Esophagus (tissue), 2 donors: ENCODE data around the gene TAX1BP3. TPM values are rescaled to one million over a fixed set of nuclear protein-coding genes. Genes with fewer than 3 reads are reported as not detected.

Experiments used
- H3K27ac ChIP-seq, 2 donors: one replicate each; pipeline ENCODE4 v1.5.1; 2013; ENCODE audit warnings: low read depth in 2 of 2, mild to moderate bottlenecking in 2 of 2, inconsistent platforms in 1 of 2, low read length in 1 of 2, moderate library complexity in 1 of 2
- H3K27me3 ChIP-seq, 2 donors: one replicate each; pipeline ENCODE4 v1.6.1; 2013; ENCODE audit warnings: low read length in 2 of 2, control low read depth in 1 of 2, mild to moderate bottlenecking in 1 of 2; ENCODE audit not compliant: insufficient read depth in 2 of 2, control insufficient read depth in 1 of 2
- H3K36me3 ChIP-seq, 2 donors: one replicate each; pipeline ENCODE4 v1.6.1; 2013; ENCODE audit warnings: low read length in 1 of 2; ENCODE audit not compliant: control insufficient read depth in 2 of 2, insufficient read depth in 2 of 2
- H3K4me1 ChIP-seq, 2 donors: one replicate each; pipeline ENCODE4 v1.6.1; 2013; ENCODE audit warnings: low read length in 1 of 2; ENCODE audit not compliant: control insufficient read depth in 2 of 2, insufficient read depth in 2 of 2
- H3K4me3 ChIP-seq, 2 donors: one replicate each; pipeline ENCODE4 v1.5.1; 2013; ENCODE audit warnings: low read length in 2 of 2, mild to moderate bottlenecking in 2 of 2, low read depth in 1 of 2, moderate library complexity in 1 of 2
- H3K9me3 ChIP-seq, 2 donors: one replicate each; pipeline ENCODE4 v1.6.1; 2013; ENCODE audit warnings: mild to moderate bottlenecking in 2 of 2, low read depth in 1 of 2, low read length in 1 of 2, moderate library complexity in 1 of 2; ENCODE audit not compliant: control insufficient read depth in 2 of 2, insufficient read depth in 1 of 2
- WGBS, 2 donors: extraction: QIAGEN DNeasy Blood & Tissue Kit; methylation state at CpG; one replicate each; pipeline ENCODE4 v1.1.7; 2013; 5-methylcytosine and 5-hydroxymethylcytosine counted together
- polyA plus RNA-seq, 2 donors: library from polyadenylated mRNA; stranded (reverse); fragments of 200-250 nt; gene quantifications; one replicate each; pipeline ENCODE4 v1.2.3, GENCODE V29; 2013
- donor health status: healthy with polysubstance abuse.
- donor health status: Bipolar disorder and iron deficiency.

Gene TAX1BP3
- polyA plus RNA-seq, 2 donors, result 158 to 248 TPM

DNA sequence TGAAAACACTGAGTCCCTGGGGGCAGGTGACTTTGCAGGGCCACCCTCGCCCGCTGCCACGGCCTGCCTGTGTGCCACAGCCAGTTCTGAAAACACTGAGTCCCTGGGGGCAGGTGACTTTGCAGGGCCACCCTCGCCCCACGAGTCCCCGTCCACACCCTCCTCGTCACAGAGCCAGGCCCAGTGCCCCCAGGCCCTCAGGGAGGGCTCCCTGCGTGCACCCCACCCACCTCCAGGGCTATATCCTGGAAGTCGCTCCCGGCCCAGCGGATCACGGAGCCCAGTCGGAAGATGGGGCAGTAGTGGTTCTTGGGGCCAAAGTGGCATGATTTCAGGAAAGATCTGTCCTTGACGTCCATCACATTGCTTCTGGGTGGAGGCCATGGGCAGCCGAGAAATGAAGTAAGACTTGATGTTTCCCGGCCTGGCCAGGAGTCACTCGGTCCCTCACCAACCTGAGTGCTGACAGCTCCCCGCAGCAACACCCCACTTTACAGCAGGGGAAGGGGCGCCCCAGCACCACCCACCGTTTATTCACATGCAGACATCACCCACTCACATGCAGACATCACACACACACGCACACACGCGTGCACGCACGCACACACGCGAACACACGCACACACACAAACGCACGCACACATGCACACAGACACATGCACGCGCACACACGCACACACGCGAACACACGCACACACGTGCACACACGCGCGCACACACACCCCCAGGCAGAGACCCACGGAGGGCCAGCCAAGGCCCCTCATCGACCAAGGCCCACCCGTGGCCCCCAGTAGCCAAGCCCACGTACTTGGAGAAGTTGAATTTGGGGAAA, 21.1 kb upstream of the TAX1BP3 start:
- no peaks in the 10 kb centered on the region for H3K9me3 ChIP-seq
- WGBS, 2 donors, result 83% methylated on average over 41 to 44 of the region's 44 CpGs
- no peak overlapping the region for H3K27ac ChIP-seq
- H3K4me1 ChIP-seq, result no peaks in the 10 kb centered on the region
- H3K4me3 ChIP-seq, result no peak overlapping the region
- no peaks in the 10 kb centered on the region for H3K36me3 ChIP-seq
- peaks cover 0 to 5% of the 10 kb centered on the region in 2 donors for H3K27me3 ChIP-seq

DNA sequence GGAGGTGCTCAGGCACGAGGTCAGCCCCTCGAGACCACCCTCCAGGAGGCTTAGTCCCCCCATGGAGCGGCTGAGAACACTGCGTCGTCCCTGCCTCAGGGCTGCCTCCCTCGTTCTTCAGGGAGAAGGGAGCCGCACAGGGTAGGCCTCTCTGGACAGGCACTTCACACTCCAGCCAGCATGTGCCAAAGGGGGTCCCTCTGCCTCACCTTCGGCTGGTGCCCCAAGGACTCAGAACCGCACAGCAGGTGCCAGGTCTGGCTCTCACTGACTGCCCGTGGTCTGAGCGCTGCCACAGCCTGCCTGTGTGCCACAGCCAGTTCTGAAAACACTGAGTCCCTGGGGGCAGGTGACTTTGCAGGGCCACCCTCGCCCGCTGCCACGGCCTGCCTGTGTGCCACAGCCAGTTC, 20.5 kb upstream of the TAX1BP3 start:
- Histone ChIP-seq H3K4me1 (no peaks in the 10 kb centered on the region), H3K4me3 (no peak overlapping the region), H3K27ac (no peak overlapping the region), H3K27me3 (peaks cover 0 to 3% of the 10 kb centered on the region in 2 donors), H3K9me3 (no peaks in the 10 kb centered on the region), H3K36me3 (no peaks in the 10 kb centered on the region)
- WGBS, 2 donors, result 71 to 75% methylated on average over 11 to 14 of the region's 14 CpGs

- 44 to 49% methylated on average over 19 of the region's 19 CpGs for WGBS, 2 donors
- H3K4me1 ChIP-seq, result no peaks in the 10 kb centered on the region
- no peaks in the 10 kb centered on the region for H3K36me3 ChIP-seq
- no peak overlapping the region for H3K27ac ChIP-seq
- no peak overlapping the region for H3K4me3 ChIP-seq
- no peaks in the 10 kb centered on the region for H3K9me3 ChIP-seq
- H3K27me3 ChIP-seq, result peaks cover 0 to 2% of the 10 kb centered on the region in 2 donors
These were observed 19.7 kb upstream of the TAX1BP3 start for GRCh38 chr17:3688027-3688553.

- H3K4me3 ChIP-seq, result no peak overlapping the region
These were observed 16.8 kb upstream of the TAX1BP3 start for GRCh38 chr17:3685174-3685573.

GRCh38 chr17:3683054-3683511, 14.7 kb upstream of the TAX1BP3 start:
- Histone ChIP-seq H3K36me3 (no peaks in the 10 kb centered on the region), H3K4me3 (no peak overlapping the region), H3K27me3 (peaks cover 0 to 2% of the 10 kb centered on the region in 2 donors), H3K4me1 (peaks cover 0 to 5% of the 10 kb centered on the region in 2 donors), H3K27ac (no peak overlapping the region), H3K9me3 (no peaks in the 10 kb centered on the region)
- 29 to 33% methylated on average over 10 of the region's 10 CpGs for WGBS, 2 donors

More at GRCh38 chr17:3685174-3685573, 16.8 kb upstream of the TAX1BP3 start:
- H3K36me3 ChIP-seq, result no peaks in the 10 kb centered on the region
- H3K27ac ChIP-seq, result no peak overlapping the region
- no peaks in the 10 kb centered on the region for H3K4me1 ChIP-seq
- WGBS, 2 donors, result 23 to 36% methylated on average over 13 of the region's 13 CpGs
- H3K27me3 ChIP-seq, result peaks cover 0 to 2% of the 10 kb centered on the region in 2 donors
- H3K9me3 ChIP-seq, result no peaks in the 10 kb centered on the region

GRCh38 chr17:3682033-3682432, 13.7 kb upstream of the TAX1BP3 start:
- peaks cover 0 to 2% of the 10 kb centered on the region in 2 donors for H3K27me3 ChIP-seq
- H3K36me3 ChIP-seq, result no peaks in the 10 kb centered on the region
- H3K27ac ChIP-seq, result no peak overlapping the region
- no peak overlapping the region for H3K4me3 ChIP-seq
- 88 to 89% methylated on average over 12 of the region's 12 CpGs for WGBS, 2 donors
- H3K9me3 ChIP-seq, result no peaks in the 10 kb centered on the region
- H3K4me1 ChIP-seq, result peaks cover 0 to 5% of the 10 kb centered on the region in 2 donors

- no peaks in the 10 kb centered on the region for H3K36me3 ChIP-seq
- H3K9me3 ChIP-seq, result no peaks in the 10 kb centered on the region
- H3K4me1 ChIP-seq, result peaks cover 0 to 5% of the 10 kb centered on the region in 2 donors
- WGBS, 2 donors, result 75 to 79% methylated on average over 20 of the region's 20 CpGs
- peaks cover 0 to 2% of the 10 kb centered on the region in 2 donors for H3K27me3 ChIP-seq
- no peak overlapping the region for H3K4me3 ChIP-seq
- H3K27ac ChIP-seq, result no peak overlapping the region
These were observed 13.2 kb upstream of the TAX1BP3 start for GRCh38 chr17:3681565-3681964.

- WGBS, 2 donors, result 84 to 91% methylated on average over 12 of the region's 12 CpGs
- H3K36me3 ChIP-seq, result no peaks in the 10 kb centered on the region
These were observed 12.7 kb upstream of the TAX1BP3 start for GRCh38 chr17:3681057-3681456.

DNA sequence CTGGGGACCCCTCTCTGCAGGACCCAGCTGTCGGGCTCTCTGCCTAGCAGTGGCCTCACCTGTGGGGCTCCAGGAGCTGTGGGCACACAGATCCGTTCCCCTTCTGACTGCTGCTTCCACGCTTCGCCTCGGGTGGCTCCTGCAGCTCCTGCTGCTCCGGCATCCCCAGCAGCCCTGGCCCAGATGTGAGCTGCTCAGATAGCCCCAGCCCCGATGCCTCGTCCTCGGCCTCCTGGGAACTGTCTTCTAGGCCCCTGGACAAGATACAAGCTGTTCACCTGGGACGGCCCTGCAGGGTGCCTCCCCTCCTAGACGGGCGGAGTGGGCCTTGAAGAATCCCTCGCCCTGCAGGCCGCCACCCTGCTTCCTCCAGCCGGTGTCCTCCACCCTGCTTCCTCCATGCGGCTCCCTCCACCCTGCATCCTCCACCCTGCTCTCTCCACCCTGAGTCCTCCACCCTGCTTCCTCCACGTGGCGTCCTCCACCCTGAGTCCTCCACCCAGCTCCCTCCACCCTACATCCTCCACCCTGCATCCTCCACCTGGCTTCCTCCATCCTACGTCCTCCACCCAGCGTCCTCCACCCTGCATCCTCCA, 11.3 kb upstream of the TAX1BP3 start:
- no peak overlapping the region for H3K4me3 ChIP-seq
- no peak overlapping the region for H3K27ac ChIP-seq
- peaks cover 0 to 5% of the 10 kb centered on the region in 2 donors for H3K4me1 ChIP-seq
- 51 to 53% methylated on average over 19 to 20 of the region's 20 CpGs for WGBS, 2 donors
- no peaks in the 10 kb centered on the region for H3K9me3 ChIP-seq
- H3K36me3 ChIP-seq, result no peaks in the 10 kb centered on the region
- no peaks in the 10 kb centered on the region for H3K27me3 ChIP-seq

More at GRCh38 chr17:3681057-3681456, 12.7 kb upstream of the TAX1BP3 start:
- H3K27ac ChIP-seq, result no peak overlapping the region
- H3K27me3 ChIP-seq, result peaks cover 0 to 2% of the 10 kb centered on the region in 2 donors
- no peaks in the 10 kb centered on the region for H3K9me3 ChIP-seq
- peaks cover 0 to 5% of the 10 kb centered on the region in 2 donors for H3K4me1 ChIP-seq
- no peak overlapping the region for H3K4me3 ChIP-seq
